Glutamatergic neuron (in vitro differentiated cells): Measurements from ENCODE around the gene NRXN3. TPM values are rescaled to one million over a fixed set of nuclear protein-coding genes. Genes with fewer than 3 reads are reported as not detected.

Experiments
- DNase-seq: peaks from one replicate; pipeline ENCODE4 v3.0.0; 2022
- H3K27ac Mint-ChIP-seq: one replicate; pipeline ENCODE4 v1.8.0; 2020; ENCODE audit warnings: mild to moderate bottlenecking, mixed read lengths, inconsistent platforms; ENCODE audit not compliant: unreplicated experiment
- H3K27me3 Mint-ChIP-seq: one replicate; pipeline ENCODE4 v1.8.0; 2020; ENCODE audit warnings: mild to moderate bottlenecking, moderate library complexity, mixed read lengths, inconsistent platforms; ENCODE audit not compliant: unreplicated experiment
- H3K36me3 Mint-ChIP-seq: one replicate; pipeline ENCODE4 v1.8.0; 2020; ENCODE audit warnings: mild to moderate bottlenecking, mixed read lengths, inconsistent platforms; ENCODE audit not compliant: unreplicated experiment
- H3K4me1 Mint-ChIP-seq: one replicate; pipeline ENCODE4 v1.8.0; 2020; ENCODE audit warnings: mild to moderate bottlenecking, low read depth, mixed read lengths, inconsistent platforms; ENCODE audit not compliant: unreplicated experiment
- H3K4me3 Mint-ChIP-seq: one replicate; pipeline ENCODE4 v1.8.0; 2020; ENCODE audit warnings: mild to moderate bottlenecking, mixed read lengths, inconsistent platforms; ENCODE audit not compliant: unreplicated experiment
- H3K9me3 Mint-ChIP-seq: one replicate; pipeline ENCODE4 v1.8.0; 2020; ENCODE audit warnings: mild to moderate bottlenecking, moderate library complexity, mixed read lengths, inconsistent platforms; ENCODE audit not compliant: unreplicated experiment
- CTCF ChIP-seq: fragments of 200-600 bp; sonication (generic); IDR thresholded peaks from one replicate; pipeline ENCODE4 v1.5.0; 2021; ENCODE audit not compliant: partially characterized antibody, unreplicated experiment
- total RNA-seq: library from RNA; stranded (reverse); fragmentation: NEBNext Ultra II Directional; extraction: Animal tissue kit (Norgen Biotek cat#: 25700); gene quantifications from one replicate; pipeline ENCODE4 v1.2.1, GENCODE V29; 2021; ENCODE audit not compliant: unreplicated experiment

NRXN3 gene
- total RNA-seq, 1 donor from 2014 or later: 1.2 TPM

GRCh38 chr14:78172428-78172827 lies 2.3 kb downstream of the NRXN3 start:
- Mint-ChIP-seq H3K4me3 (no peak overlapping the region), H3K27ac (no peak overlapping the region), H3K36me3 (no peaks in the 10 kb centered on the region), H3K9me3 (peaks cover 1% of the 10 kb centered on the region), H3K4me1 (no peaks in the 10 kb centered on the region), H3K27me3 (peaks cover 7% of the 10 kb centered on the region)
- no peak for DNase-seq
- no peak for TF ChIP-seq CTCF

- H3K27ac Mint-ChIP-seq: no peak overlapping the region
- H3K4me3 Mint-ChIP-seq: no peak overlapping the region
- TF ChIP-seq CTCF: no peak
- H3K36me3 Mint-ChIP-seq: no peaks in the 10 kb centered on the region
- H3K9me3 Mint-ChIP-seq: peaks cover 1% of the 10 kb centered on the region
- no peak for DNase-seq
- no peaks in the 10 kb centered on the region for H3K4me1 Mint-ChIP-seq
- H3K27me3 Mint-ChIP-seq: peaks cover 7% of the 10 kb centered on the region
Observed at GRCh38 chr14:78173346-78174035, 3.3 kb downstream of the NRXN3 start.

- no peak for DNase-seq
- Mint-ChIP-seq H3K27ac (no peak overlapping the region), H3K36me3 (no peaks in the 10 kb centered on the region), H3K4me1 (no peaks in the 10 kb centered on the region), H3K27me3 (peaks cover 7% of the 10 kb centered on the region), H3K4me3 (no peak overlapping the region), H3K9me3 (peaks cover 1% of the 10 kb centered on the region)
- no peak for TF ChIP-seq CTCF
Observed at GRCh38 chr14:78175412-78175811, 5.2 kb downstream of the NRXN3 start.

- Mint-ChIP-seq H3K4me3 (no peak overlapping the region), H3K9me3 (peaks cover 1% of the 10 kb centered on the region), H3K4me1 (no peaks in the 10 kb centered on the region), H3K36me3 (no peaks in the 10 kb centered on the region), H3K27me3 (peaks cover 2% of the 10 kb centered on the region), H3K27ac (no peak overlapping the region)
- TF ChIP-seq CTCF: no peak
- no peak for DNase-seq
Observed at GRCh38 chr14:78178071-78178470, 7.9 kb downstream of the NRXN3 start.

GRCh38 chr14:78178971-78179370 lies 8.8 kb downstream of the NRXN3 start:
- peaks cover 1% of the 10 kb centered on the region for H3K9me3 Mint-ChIP-seq
- no peak for TF ChIP-seq CTCF

More at GRCh38 chr14:78178971-78179370, 8.8 kb downstream of the NRXN3 start:
- no peak overlapping the region for H3K4me3 Mint-ChIP-seq
- no peak for DNase-seq
- H3K36me3 Mint-ChIP-seq: no peaks in the 10 kb centered on the region
- H3K27ac Mint-ChIP-seq: no peak overlapping the region
- peaks cover 2% of the 10 kb centered on the region for H3K27me3 Mint-ChIP-seq
- H3K4me1 Mint-ChIP-seq: no peaks in the 10 kb centered on the region
